Ramos (cell line): Measurements from ENCODE around the gene IFITM2.

ENCODE experiments used
- in situ Hi-C: fragments of 300-500 bp; cut with MboI; formaldehyde crosslinking; loops from one replicate; pipeline ENCODE4 v1.14.3; 2022; ENCODE audit warnings: low sequenced_read_pairs; ENCODE audit not compliant: unreplicated experiment

The IFITM2 gene

DNA sequence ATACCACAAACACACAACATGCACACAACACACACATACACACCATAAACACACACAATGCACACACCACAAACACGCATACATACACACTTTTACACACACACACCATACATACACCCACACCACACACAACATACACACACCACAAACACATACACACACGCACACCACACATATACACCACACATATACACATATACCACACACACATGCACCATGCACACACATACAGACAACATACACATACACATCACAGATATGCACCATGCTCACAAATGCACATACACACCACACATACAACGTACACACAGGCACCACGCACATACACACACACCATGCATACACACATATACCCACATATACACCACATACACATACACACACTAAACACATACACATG lies 50.0 kb downstream of the IFITM2 start:
- in situ Hi-C loops, result no loop called here

DNA sequence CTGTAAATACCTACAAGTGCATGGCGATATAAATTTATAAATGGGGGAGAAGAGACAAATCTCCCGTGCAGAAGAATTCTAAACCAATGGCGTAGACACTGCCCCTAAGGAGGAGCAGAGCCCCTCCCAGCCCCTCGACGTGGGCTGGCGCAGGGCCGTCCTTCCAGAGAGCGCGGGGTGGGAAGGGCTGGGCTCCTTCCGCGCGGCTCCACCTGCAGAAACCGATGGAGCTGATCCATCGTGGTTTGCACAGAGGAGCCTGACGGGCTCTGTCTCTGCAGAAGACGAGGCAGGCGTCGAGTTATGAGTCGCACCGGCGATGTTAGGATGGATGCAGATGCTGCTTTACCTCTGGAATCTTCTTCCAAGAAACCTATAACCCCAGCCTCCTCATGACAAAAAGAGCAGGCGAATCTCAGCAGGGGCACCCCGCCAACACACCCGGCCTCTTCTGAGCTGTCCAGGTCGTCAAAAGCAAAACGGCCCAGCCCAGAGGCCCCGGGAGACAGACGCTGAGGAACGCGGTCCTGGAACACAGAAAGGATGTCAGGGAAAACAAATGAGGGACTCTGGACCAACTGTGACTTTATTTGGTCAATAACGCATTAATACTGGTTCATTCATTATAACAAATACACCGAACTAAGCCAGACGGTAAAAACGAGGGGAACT lies 50.6 kb downstream of the IFITM2 start:
- in situ Hi-C loops, result no loop called here
